Lung (tissue), 12 donors: ENCODE results near the gene RPL12. TPM values are rescaled to one million over a fixed set of nuclear protein-coding genes. Genes with fewer than 3 reads are reported as not detected.

Experiments used
- ATAC-seq: fragments of 200-7000 bp; cut with Tn5 transposase; one replicate; pipeline ENCODE4 v1.9.1; 2020; ENCODE audit warnings: moderate number of reproducible peaks; ENCODE audit not compliant: insufficient read depth, low FRiP score
- DNase-seq, 3 donors: peaks; one replicate each; pipeline ENCODE4 v3.0.0-alpha.2; 2013 to 2017
- H3K27ac ChIP-seq, 2 donors: one replicate each; pipeline ENCODE4 v1.5.1; 2013; ENCODE audit warnings: mild to moderate bottlenecking in 2 of 2, moderate library complexity in 2 of 2, control low read depth in 1 of 2, inconsistent platforms in 1 of 2, low read depth in 1 of 2, low read length in 1 of 2
- H3K27me3 ChIP-seq, 3 donors: one replicate each; pipeline ENCODE4 v1.5.1; 2013; ENCODE audit warnings: low read length in 2 of 3; ENCODE audit not compliant: control insufficient read depth in 3 of 3, insufficient read depth in 3 of 3
- H3K36me3 ChIP-seq, 4 donors: one replicate each; pipeline ENCODE4 v1.5.1; 2013; ENCODE audit warnings: low read length in 4 of 4, mild to moderate bottlenecking in 1 of 4, moderate library complexity in 1 of 4; ENCODE audit not compliant: control insufficient read depth in 4 of 4, insufficient read depth in 4 of 4
- H3K4me1 ChIP-seq, 5 donors: one replicate each; pipeline ENCODE4 v1.5.1; 2013; ENCODE audit warnings: low read length in 5 of 5, mild to moderate bottlenecking in 2 of 5, moderate library complexity in 1 of 5; ENCODE audit not compliant: control insufficient read depth in 5 of 5, insufficient read depth in 5 of 5
- H3K4me3 ChIP-seq: one replicate; pipeline ENCODE4 v1.5.1; 2013; ENCODE audit warnings: mild to moderate bottlenecking, control low read depth, moderate library complexity
- H3K9ac ChIP-seq, 2 donors: one replicate each; pipeline ENCODE4 v1.5.1; 2013; ENCODE audit warnings: low read length in 2 of 2, control low read depth in 1 of 2; ENCODE audit not compliant: insufficient read depth in 1 of 2
- H3K9me3 ChIP-seq, 4 donors: one replicate each; pipeline ENCODE4 v1.5.1; 2013; ENCODE audit warnings: low read length in 3 of 4, mild to moderate bottlenecking in 1 of 4, moderate library complexity in 1 of 4; ENCODE audit not compliant: control insufficient read depth in 4 of 4, insufficient read depth in 3 of 4
- CTCF ChIP-seq: IDR thresholded peaks from 2 replicates; pipeline ENCODE4 v1.5.1; 2012; ENCODE audit warnings: mild to moderate bottlenecking; ENCODE audit errors: control extremely low read depth, extremely low read depth
- WGBS, 2 donors: extraction: QIAGEN DNeasy Blood & Tissue Kit; methylation state at CpG; one replicate each; pipeline ENCODE4 v1.1.7; 2013; 5-methylcytosine and 5-hydroxymethylcytosine counted together
- polyA plus RNA-seq, 2 donors: library from polyadenylated mRNA; stranded (reverse); fragments of 200-250 nt; gene quantifications; one replicate each; pipeline ENCODE4 v1.2.1, GENCODE V29; 2013
- total RNA-seq, 2 donors: library from RNA; depleted of rRNA in 1 of 2; stranded (reverse); fragments of >200 nt in 1 of 2; gene quantifications; one replicate each; pipeline ENCODE4 v1.2.1, GENCODE V29; 2014 to 2021
- donor health status: control.
- donor health status: control.
- donor health status: Bipolar disorder and iron deficiency.
- donor health status: healthy.
- donor health status: DM: yes; HTN: yes; CAD: no.

Gene RPL12
- total and polyA plus RNA-seq, 4 donors = 768 to 5,137 (median 1,584) TPM

DNA sequence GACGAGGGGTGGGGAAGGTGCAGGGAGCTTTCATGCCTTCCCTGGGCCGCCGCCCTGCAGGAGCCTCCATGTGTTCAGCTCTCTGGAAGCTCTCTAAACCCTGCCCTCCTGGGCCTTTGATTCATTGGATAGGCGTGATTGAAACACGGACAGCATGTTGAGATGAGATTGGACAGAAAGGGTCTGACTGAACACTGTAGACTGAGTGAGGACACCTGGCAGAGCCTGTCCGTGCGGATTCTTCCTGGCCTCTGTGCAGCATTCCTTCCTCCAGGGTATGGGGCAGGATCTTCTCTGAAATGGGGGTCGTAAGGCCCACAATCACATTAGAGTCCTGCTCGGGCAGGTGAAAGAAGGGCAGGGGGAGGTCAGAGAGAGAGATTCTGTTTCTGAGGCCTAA is 12.8 kb downstream of the RPL12 start:
- Histone ChIP-seq H3K9ac (no peak overlapping the region), H3K27me3 (no peaks in the 10 kb centered on the region), H3K4me1 (no peaks in the 10 kb centered on the region), H3K9me3 (no peaks in the 10 kb centered on the region), H3K4me3 (no peak overlapping the region), H3K27ac (no peak overlapping the region), H3K36me3 (peaks cover 31 to 67% (median 48%) of the 10 kb centered on the region in 4 donors)
- ATAC-seq (no peak), DNase-seq (no peak)
- no peak for TF ChIP-seq CTCF
- WGBS, 2 donors = 95 to 97% methylated on average over 9 of the region's 9 CpGs

- no peak for TF ChIP-seq CTCF
- Histone ChIP-seq H3K4me3 (no peak overlapping the region), H3K9me3 (no peaks in the 10 kb centered on the region), H3K27ac (no peak overlapping the region), H3K9ac (no peak overlapping the region), H3K36me3 (peaks cover 35 to 67% (median 49%) of the 10 kb centered on the region in 4 donors), H3K27me3 (no peaks in the 10 kb centered on the region), H3K4me1 (no peaks in the 10 kb centered on the region)
- DNase-seq = no peak
- ATAC-seq = no peak
- 85 to 88% methylated on average over 12 of the region's 12 CpGs for WGBS, 2 donors
Measured at GRCh38 chr9:127437497-127438264, 13.5 kb downstream of the RPL12 start.

- no peak overlapping the region for H3K27ac ChIP-seq
- no peaks in the 10 kb centered on the region for H3K9me3 ChIP-seq
- H3K4me1 ChIP-seq = peaks cover 0 to 4% (median under 1%) of the 10 kb centered on the region in 5 donors
- H3K27me3 ChIP-seq = no peaks in the 10 kb centered on the region
- no peak overlapping the region for H3K9ac ChIP-seq
- DNase-seq (no peak), ATAC-seq (no peak)
- H3K4me3 ChIP-seq = no peak overlapping the region
- no peak for TF ChIP-seq CTCF
- 94 to 97% methylated on average over 8 of the region's 8 CpGs for WGBS, 2 donors
- peaks cover 17 to 31% (median 21%) of the 10 kb centered on the region in 4 donors for H3K36me3 ChIP-seq
Measured at GRCh38 chr9:127430415-127430814, 20.8 kb downstream of the RPL12 start.

GRCh38 chr9:127428348-127428747 is 22.9 kb downstream of the RPL12 start:
- Histone ChIP-seq H3K4me1 (peaks cover 0 to 7% (median 3%) of the 10 kb centered on the region in 5 donors), H3K9ac (no peak overlapping the region), H3K36me3 (peaks cover 6 to 16% (median 11%) of the 10 kb centered on the region in 4 donors), H3K4me3 (no peak overlapping the region), H3K27me3 (no peaks in the 10 kb centered on the region), H3K9me3 (no peaks in the 10 kb centered on the region), H3K27ac (no peak overlapping the region)
- no peak for TF ChIP-seq CTCF
- ATAC-seq = no peak
- DNase-seq = no peak
- 93 to 96% methylated on average over 3 of the region's 3 CpGs for WGBS, 2 donors
